Measurements from ENCODE around the gene KASH5.

DNA sequence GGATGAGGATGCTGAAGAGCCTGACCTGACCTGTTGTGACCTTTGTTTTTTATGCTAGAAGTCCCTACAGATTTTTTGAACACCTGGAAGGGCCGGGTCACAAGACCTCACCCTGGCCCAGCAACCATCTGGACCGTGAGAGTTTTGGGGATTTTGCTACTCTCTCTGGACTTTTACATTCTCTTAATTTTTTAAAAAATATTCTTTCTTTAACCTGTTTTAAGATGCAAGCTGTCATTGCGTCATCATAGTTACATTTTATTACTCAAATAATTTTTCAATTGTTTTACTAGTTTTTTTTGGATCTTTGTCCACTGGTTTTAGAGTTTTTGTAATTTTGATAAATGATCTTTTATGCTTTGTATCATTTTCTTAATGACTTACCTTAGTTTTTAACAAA, 16.9 kb upstream of the KASH5 start:
- TF ChIP-seq, protein P1, sequence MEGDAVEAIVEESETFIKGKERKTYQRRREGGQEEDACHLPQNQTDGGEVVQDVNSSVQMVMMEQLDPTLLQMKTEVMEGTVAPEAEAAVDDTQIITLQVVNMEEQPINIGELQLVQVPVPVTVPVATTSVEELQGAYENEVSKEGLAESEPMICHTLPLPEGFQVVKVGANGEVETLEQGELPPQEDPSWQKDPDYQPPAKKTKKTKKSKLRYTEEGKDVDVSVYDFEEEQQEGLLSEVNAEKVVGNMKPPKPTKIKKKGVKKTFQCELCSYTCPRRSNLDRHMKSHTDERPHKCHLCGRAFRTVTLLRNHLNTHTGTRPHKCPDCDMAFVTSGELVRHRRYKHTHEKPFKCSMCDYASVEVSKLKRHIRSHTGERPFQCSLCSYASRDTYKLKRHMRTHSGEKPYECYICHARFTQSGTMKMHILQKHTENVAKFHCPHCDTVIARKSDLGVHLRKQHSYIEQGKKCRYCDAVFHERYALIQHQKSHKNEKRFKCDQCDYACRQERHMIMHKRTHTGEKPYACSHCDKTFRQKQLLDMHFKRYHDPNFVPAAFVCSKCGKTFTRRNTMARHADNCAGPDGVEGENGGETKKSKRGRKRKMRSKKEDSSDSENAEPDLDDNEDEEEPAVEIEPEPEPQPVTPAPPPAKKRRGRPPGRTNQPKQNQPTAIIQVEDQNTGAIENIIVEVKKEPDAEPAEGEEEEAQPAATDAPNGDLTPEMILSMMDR (IDR thresholded peaks at IDR 0.05): no peak
- no peak for TF ChIP-seq POLR2A (IDR thresholded peaks at IDR 0.05)

All from testis (tissue), 2 donors.